22Rv1 (cell line): ENCODE data around the gene GATB.

Source experiments
- H3K27ac ChIP-seq: fragments of 450-650 bp; 2 replicates; pipeline ENCODE4 v1.5.1; 2017
- CTCF ChIP-seq: fragments of 450-650 bp; IDR thresholded peaks from 2 replicates; pipeline ENCODE4 v1.5.1; 2017; ENCODE audit warnings: mild to moderate bottlenecking
- ZFX ChIP-seq: fragments of 450-650 bp; IDR thresholded peaks from 2 replicates; pipeline ENCODE4 v1.6.1; 2017; ENCODE audit warnings: antibody characterized with exemption, borderline replicate concordance

Gene GATB

GRCh38 chr4:151806511-151806927, 45.7 kb upstream of the GATB start:
- no peak for TF ChIP-seq ZFX
- TF ChIP-seq CTCF, result no peak

DNA sequence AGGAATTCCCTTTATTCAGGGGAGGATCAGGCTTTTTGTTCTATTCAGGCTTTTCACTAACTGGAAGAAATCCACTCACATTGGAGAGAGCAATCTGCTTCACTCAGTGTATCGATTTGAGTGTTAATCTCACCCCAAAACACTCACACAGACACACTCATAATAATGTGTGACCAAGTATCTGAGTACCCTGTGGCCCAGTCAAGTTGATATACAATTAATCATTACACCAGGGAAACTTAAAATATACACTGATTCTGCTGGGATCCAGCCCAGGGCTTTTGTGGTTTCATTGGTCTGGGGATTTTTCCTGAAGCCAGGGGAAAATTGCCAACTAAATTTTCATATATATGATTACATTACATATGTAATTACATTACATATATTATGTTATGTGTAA, 44.0 kb upstream of the GATB start:
- TF ChIP-seq CTCF, result no peak
- no peak for TF ChIP-seq ZFX
- no peak overlapping the region for H3K27ac ChIP-seq

More at GRCh38 chr4:151806511-151806927, 45.7 kb upstream of the GATB start:
- H3K27ac ChIP-seq, result no peak overlapping the region

DNA sequence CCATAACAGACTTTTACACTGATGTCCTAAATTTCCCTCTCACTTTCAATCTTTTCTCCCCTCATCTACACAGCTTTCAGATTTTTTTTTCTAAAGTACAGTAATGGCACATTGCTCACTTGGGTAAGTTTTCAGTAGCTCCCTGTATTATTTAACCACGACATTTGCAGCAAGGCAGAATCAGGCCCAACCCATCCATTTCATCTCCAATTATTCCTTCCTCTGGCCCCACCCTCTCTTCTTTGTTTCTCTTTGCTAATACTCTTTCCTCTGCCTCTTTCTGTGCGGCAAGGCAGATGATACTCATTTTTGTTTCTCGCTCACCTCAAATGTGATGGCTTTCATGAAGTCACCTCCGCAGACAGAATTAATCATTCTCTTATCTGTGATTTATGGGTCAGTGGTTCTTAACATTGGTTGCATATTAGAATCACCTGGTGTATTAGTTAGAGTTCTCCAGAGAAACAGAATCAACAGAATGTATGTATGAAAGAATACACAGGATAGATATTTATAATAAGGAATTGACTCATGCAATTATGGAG, 43.4 kb upstream of the GATB start:
- no peak overlapping the region for H3K27ac ChIP-seq
- TF ChIP-seq CTCF (no peak), ZFX (no peak)

DNA sequence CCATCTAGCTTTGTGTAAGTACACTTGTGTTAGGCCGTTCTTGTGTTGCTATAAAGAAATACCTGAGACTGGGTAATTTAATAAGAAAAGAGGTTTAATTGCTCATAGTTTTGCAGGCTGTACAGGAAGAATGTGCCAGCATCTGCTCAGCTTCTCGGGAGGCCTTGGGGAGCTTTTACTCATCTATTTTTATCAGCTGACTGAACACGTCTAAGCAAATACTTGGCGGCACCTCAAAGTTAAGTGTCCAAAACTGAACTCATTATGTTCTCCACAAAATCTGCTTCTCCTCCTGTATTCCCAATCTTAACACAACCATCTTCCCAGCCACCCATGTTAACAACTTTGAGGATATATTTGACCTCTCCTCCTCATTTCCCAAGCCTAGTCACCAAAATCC, 42.4 kb upstream of the GATB start:
- TF ChIP-seq ZFX, result no peak
- no peak for TF ChIP-seq CTCF

DNA sequence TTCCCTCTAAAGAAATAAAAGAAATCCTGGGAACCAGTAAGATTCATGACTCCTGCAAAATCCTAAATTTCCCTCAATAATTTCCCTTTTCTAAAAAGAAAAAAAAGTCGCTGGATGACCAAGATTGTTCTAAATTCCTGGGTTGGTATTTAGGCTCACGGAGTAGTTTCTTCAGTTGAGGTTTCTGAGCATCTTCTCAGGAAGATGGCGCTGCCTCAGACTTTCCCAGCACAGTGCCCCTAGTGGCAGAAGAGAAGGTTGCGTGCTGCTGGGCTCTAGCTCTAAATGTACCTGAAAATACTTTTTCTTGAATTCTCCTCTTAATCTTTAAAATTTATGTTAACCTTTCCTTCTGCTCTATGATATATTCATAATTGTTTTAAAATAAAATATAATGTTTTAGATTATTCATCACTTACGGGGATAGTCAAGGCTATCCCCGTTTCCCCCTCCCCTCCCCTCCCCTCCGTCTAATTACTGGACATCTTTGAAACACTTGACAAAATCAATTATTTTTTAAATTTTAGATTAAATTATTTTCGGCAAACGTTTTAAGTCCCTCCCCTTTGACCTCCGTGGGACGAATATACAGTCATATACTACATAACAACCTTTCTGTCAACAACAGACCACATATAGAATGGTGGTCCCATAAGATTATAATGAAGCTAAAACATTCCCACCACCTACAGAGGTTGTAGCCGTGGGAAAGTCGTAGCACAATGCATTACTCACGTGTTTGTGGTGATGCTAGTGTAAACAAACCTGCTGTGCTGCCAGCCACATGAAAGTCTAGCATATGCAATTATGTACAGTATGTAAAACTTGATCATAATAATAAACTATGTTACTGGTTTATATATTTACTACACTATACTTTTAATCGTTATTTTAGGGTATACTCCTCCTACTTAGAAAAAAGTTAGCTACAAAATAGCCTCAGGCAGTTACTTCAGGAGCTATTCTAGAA, 41.0 kb upstream of the GATB start:
- TF ChIP-seq CTCF (peak; percentile 97), ZFX (no peak)
- H3K27ac ChIP-seq, result no peak overlapping the region

More for the DNA sequence above, 42.4 kb upstream of the GATB start:
- no peak overlapping the region for H3K27ac ChIP-seq

GRCh38 chr4:151799417-151800012, 38.7 kb upstream of the GATB start:
- no peak overlapping the region for H3K27ac ChIP-seq
- TF ChIP-seq CTCF, result no peak
- no peak for TF ChIP-seq ZFX
